Measurements from ENCODE around the gene KLHDC4.
"Not testable (repeated sequence)": the region's sequence is repeated elsewhere in the genome, so short reads cannot be mapped to it uniquely, and the experiment has no call there.

KLHDC4 gene

DNA sequence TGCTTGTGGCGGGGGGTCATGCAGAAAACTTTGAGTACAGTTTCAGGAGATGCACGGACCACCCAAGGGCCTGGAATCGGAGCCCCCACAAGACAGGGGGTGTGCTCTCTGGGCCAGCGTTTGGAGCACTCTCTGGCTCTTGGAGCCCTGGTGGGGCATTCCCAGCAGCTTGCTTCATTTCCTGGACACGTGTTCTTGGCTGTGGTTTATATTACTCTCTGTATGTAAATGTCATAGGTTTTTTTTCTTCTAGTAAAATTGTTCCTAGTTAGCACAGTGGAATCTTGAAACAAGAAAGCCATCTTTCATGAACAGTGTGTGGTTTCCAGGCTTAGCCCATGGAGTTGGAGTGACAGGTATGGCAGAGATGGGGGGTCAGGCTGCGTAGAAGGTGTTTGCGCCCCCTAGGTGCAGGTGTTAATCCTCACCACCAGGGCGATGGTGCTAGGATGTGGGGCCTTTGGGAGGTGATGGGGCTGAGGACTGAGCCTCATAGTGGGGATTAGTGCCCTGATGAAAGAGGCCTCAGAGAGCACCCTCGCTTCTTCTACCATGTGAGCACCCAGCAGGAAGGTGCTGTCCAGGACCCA is 83.7 kb downstream of the KLHDC4 start:
- Histone ChIP-seq H3K27me3 (ENCODE audit: insufficient read depth, low read length) (peaks cover 9% of the 10 kb centered on the region), H2AFZ (ENCODE audit: low read length, unreplicated experiment) (no peak overlapping the region), H3K27ac (ENCODE audit: low read depth, low read length) (no peak overlapping the region), H3K79me2 (ENCODE audit: control insufficient read depth, insufficient read depth, low read length, unreplicated experiment) (no peaks in the 10 kb centered on the region), H3K4me1 (ENCODE audit: control insufficient read depth, insufficient read depth, low read length, unreplicated experiment) (peaks cover 8% of the 10 kb centered on the region), H3K36me3 (ENCODE audit: insufficient read depth, low read length) (no peaks in the 10 kb centered on the region), H3K4me3 (ENCODE audit: low read depth, low read length) (no peak overlapping the region)

DNA sequence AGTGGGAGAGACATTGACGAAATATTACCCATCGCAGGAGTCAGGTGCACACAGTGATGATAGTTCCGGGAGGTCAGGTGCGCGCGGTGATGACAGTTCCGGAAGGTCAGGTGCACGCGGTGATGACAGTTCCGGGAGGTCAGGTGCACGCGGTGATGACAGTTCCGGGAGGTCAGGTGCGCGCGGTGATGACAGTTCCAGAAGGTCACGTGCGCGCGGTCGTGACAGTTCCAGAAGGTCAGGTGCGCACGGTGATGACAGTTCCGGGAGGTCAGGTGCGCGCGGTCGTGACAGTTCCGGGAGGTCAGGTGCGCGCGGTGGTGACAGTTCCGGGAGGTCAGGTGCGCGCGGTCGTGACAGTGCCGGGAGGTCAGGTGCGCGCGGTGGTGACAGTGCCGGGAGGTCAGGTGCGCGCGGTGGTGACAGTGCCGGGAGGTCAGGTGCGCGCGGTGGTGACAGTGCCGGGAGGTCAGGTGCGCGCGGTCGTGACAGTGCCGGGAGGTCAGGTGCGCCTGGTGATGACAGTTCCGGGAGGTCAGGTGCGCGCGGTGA is 84.7 kb downstream of the KLHDC4 start:
- H3K4me1 ChIP-seq (ENCODE audit: control insufficient read depth, insufficient read depth, low read length, unreplicated experiment); H3K27me3 ChIP-seq (ENCODE audit: insufficient read depth, low read length); H3K4me3 ChIP-seq (ENCODE audit: low read depth, low read length); H3K79me2 ChIP-seq (ENCODE audit: control insufficient read depth, insufficient read depth, low read length, unreplicated experiment); H3K36me3 ChIP-seq (ENCODE audit: insufficient read depth, low read length); H3K27ac ChIP-seq (ENCODE audit: low read depth, low read length); H2AFZ ChIP-seq (ENCODE audit: low read length, unreplicated experiment): not testable (repeated sequence)

GRCh38 chr16:87680272-87680644 is 85.5 kb downstream of the KLHDC4 start:
- Histone ChIP-seq H3K27ac (ENCODE audit: low read depth, low read length) (no peak overlapping the region), H3K27me3 (ENCODE audit: insufficient read depth, low read length) (no peaks in the 10 kb centered on the region), H3K79me2 (ENCODE audit: control insufficient read depth, insufficient read depth, low read length, unreplicated experiment) (no peaks in the 10 kb centered on the region), H2AFZ (ENCODE audit: low read length, unreplicated experiment) (no peak overlapping the region), H3K4me3 (ENCODE audit: low read depth, low read length) (no peak overlapping the region), H3K36me3 (ENCODE audit: insufficient read depth, low read length) (no peaks in the 10 kb centered on the region), H3K4me1 (ENCODE audit: control insufficient read depth, insufficient read depth, low read length, unreplicated experiment) (peaks cover 8% of the 10 kb centered on the region)

DNA sequence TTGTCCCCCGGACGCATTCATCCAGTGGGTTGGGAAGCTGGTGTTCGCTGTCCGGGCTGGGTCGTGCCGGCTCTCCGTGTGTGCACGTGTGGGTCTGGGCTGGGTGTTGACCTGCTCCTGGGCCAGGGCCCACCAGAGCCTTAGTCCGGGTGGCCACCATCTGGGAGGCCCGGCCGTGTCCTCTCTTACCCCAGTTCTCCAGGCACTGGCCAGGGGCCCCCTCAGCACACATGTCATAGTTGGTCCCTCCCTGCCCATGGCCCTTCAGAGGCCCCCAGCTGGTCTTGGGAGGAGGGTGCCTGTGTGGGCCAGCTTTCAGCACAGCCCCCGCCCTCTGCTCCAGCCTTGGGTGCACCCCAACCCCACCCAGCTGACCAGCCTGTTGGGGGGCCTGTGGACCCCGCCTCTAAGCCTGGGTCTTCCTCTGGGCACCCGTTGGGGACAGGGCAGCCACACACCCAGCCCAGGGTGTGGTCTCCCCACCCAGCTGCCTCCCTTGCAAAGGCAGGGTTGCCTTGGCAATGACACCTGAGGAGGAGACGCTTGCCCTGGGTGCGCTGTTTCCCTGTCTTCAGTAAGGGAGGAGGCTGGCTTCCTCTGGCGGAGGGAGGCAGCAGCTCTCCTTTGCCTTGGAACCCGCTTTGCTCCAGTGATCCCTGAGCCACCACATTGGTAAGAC is 86.1 kb downstream of the KLHDC4 start:
- peaks cover 8% of the 10 kb centered on the region for H3K4me1 ChIP-seq (ENCODE audit: control insufficient read depth, insufficient read depth, low read length, unreplicated experiment)
- H3K27ac ChIP-seq (ENCODE audit: low read depth, low read length): no peak overlapping the region
- no peak overlapping the region for H2AFZ ChIP-seq (ENCODE audit: low read length, unreplicated experiment)
- H3K36me3 ChIP-seq (ENCODE audit: insufficient read depth, low read length): no peaks in the 10 kb centered on the region
- no peaks in the 10 kb centered on the region for H3K27me3 ChIP-seq (ENCODE audit: insufficient read depth, low read length)
- H3K79me2 ChIP-seq (ENCODE audit: control insufficient read depth, insufficient read depth, low read length, unreplicated experiment): no peaks in the 10 kb centered on the region
- H3K4me3 ChIP-seq (ENCODE audit: low read depth, low read length): no peak overlapping the region

DNA sequence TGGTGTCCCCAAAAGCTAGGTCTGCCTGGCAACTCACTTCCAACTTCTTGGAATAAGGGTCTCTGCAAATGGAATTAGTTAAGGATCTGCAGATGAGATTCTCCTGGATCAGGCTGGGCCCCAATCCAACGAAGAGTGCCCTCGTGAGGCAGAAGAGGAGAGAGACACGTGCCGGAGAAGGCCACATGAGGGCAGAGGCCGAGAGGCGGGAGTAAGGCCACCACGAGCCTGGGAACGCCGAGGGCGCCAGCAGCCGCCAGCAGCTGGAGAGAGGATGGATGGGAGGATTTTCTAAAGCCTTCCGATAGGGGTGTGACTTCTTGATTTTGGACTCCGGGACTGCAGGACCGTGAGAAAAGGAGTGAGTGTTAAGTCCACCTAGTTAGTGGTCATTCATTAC is 87.2 kb downstream of the KLHDC4 start:
- H3K27me3 ChIP-seq (ENCODE audit: insufficient read depth, low read length): no peaks in the 10 kb centered on the region
- H3K27ac ChIP-seq (ENCODE audit: low read depth, low read length): no peak overlapping the region
- no peak overlapping the region for H2AFZ ChIP-seq (ENCODE audit: low read length, unreplicated experiment)
- H3K4me3 ChIP-seq (ENCODE audit: low read depth, low read length): no peak overlapping the region
- H3K4me1 ChIP-seq (ENCODE audit: control insufficient read depth, insufficient read depth, low read length, unreplicated experiment): peaks cover 8% of the 10 kb centered on the region
- H3K36me3 ChIP-seq (ENCODE audit: insufficient read depth, low read length): no peaks in the 10 kb centered on the region
- no peaks in the 10 kb centered on the region for H3K79me2 ChIP-seq (ENCODE audit: control insufficient read depth, insufficient read depth, low read length, unreplicated experiment)

DNA sequence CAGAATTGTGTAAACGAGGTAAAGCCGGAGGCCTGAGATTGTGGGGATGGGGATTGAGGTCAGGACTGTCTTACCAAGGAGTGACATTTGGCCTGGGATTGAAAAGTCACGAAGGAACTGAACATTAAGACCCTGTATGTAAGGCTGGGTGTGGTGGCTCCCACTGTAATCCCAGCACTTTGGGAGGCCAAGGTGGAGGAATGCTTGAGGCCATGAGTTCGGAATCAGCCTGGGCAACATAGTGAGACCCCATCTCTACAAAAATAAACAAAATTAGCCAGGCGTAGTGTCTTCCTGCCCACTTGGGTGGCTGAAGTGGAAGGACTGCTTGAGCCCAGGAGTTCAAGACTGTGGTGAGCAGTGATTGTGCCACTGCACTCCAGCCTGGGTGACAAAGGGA is 88.0 kb downstream of the KLHDC4 start:
- Histone ChIP-seq H2AFZ (ENCODE audit: low read length, unreplicated experiment) (no peak overlapping the region), H3K27ac (ENCODE audit: low read depth, low read length) (no peak overlapping the region), H3K4me3 (ENCODE audit: low read depth, low read length) (no peak overlapping the region), H3K4me1 (ENCODE audit: control insufficient read depth, insufficient read depth, low read length, unreplicated experiment) (peaks cover 8% of the 10 kb centered on the region), H3K36me3 (ENCODE audit: insufficient read depth, low read length) (no peaks in the 10 kb centered on the region), H3K79me2 (ENCODE audit: control insufficient read depth, insufficient read depth, low read length, unreplicated experiment) (no peaks in the 10 kb centered on the region), H3K27me3 (ENCODE audit: insufficient read depth, low read length) (no peaks in the 10 kb centered on the region)

GRCh38 chr16:87675111-87675719 is 90.6 kb downstream of the KLHDC4 start:
- Histone ChIP-seq H3K4me3 (ENCODE audit: low read depth, low read length) (no peak overlapping the region), H2AFZ (ENCODE audit: low read length, unreplicated experiment) (no peak overlapping the region), H3K36me3 (ENCODE audit: insufficient read depth, low read length) (no peaks in the 10 kb centered on the region), H3K4me1 (ENCODE audit: control insufficient read depth, insufficient read depth, low read length, unreplicated experiment) (no peaks in the 10 kb centered on the region), H3K27ac (ENCODE audit: low read depth, low read length) (no peak overlapping the region), H3K79me2 (ENCODE audit: control insufficient read depth, insufficient read depth, low read length, unreplicated experiment) (no peaks in the 10 kb centered on the region), H3K27me3 (ENCODE audit: insufficient read depth, low read length) (no peaks in the 10 kb centered on the region)

GRCh38 chr16:87674419-87674818 is 91.4 kb downstream of the KLHDC4 start:
- H3K27me3 ChIP-seq (ENCODE audit: insufficient read depth, low read length): 0 out of 2 replicates have a peak, but pooled peaks cover 3% of the 10 kb centered on the region
- no peak overlapping the region for H3K4me3 ChIP-seq (ENCODE audit: low read depth, low read length)
- H3K4me1 ChIP-seq (ENCODE audit: control insufficient read depth, insufficient read depth, low read length, unreplicated experiment): no peaks in the 10 kb centered on the region
- no peaks in the 10 kb centered on the region for H3K36me3 ChIP-seq (ENCODE audit: insufficient read depth, low read length)
- no peaks in the 10 kb centered on the region for H3K79me2 ChIP-seq (ENCODE audit: control insufficient read depth, insufficient read depth, low read length, unreplicated experiment)
- H2AFZ ChIP-seq (ENCODE audit: low read length, unreplicated experiment): no peak overlapping the region
- H3K27ac ChIP-seq (ENCODE audit: low read depth, low read length): no peak overlapping the region

DNA sequence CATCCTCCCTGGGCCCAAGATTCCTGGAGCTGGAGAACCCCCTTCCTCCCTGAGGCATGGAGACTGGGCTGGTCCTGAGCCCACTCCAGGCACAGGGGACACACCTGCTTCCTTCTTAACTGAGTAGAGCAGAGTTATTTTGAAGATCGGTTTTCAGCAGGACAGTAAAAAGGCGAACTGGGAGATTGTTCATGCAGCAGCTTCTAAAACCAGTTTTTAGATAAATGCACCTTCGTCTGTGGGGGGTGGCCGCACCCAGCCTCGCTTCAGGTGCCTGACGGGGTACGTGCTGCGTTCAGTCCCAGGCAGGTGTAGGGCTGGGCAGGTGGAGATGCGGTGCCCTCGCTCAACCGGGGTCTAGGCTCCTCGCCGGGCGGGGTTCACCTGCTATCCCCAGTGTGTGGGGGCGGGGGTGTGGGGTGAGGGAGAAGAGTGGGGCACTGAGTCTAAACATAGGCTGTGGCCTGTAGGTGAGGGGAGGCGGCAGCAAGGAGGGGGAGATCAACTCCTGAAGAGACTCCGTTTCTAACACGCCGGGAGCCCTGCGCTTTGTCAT is 94.0 kb downstream of the KLHDC4 start:
- no peak overlapping the region for H2AFZ ChIP-seq (ENCODE audit: low read length, unreplicated experiment)
- no peaks in the 10 kb centered on the region for H3K36me3 ChIP-seq (ENCODE audit: insufficient read depth, low read length)
- no peaks in the 10 kb centered on the region for H3K79me2 ChIP-seq (ENCODE audit: control insufficient read depth, insufficient read depth, low read length, unreplicated experiment)
- H3K4me3 ChIP-seq (ENCODE audit: low read depth, low read length): no peak overlapping the region
- peaks cover 13% of the 10 kb centered on the region for H3K27me3 ChIP-seq (ENCODE audit: insufficient read depth, low read length)
- no peaks in the 10 kb centered on the region for H3K4me1 ChIP-seq (ENCODE audit: control insufficient read depth, insufficient read depth, low read length, unreplicated experiment)
- no peak overlapping the region for H3K27ac ChIP-seq (ENCODE audit: low read depth, low read length)

DNA sequence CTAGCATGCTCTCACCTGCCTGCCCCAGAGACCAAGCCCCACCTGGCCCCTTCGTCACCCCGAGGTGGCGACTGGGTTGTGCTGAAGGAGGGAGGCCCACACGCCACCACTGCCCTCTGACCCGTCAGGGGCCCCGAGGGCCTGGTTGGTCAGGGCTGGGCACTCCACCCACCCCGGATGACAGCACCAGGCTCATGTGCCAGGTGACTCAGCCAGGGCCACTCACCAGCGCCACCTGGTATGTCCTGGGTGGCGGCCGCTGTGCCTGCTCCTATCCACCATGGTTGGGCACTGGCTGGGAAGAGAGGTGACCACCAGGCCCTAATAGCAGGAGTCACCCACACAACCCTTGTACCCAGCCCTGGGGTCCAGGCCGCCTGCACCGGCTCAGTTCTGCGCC is 94.6 kb downstream of the KLHDC4 start:
- Histone ChIP-seq H3K27me3 (ENCODE audit: insufficient read depth, low read length) (peaks cover 17% of the 10 kb centered on the region), H3K4me3 (ENCODE audit: low read depth, low read length) (no peak overlapping the region), H3K4me1 (ENCODE audit: control insufficient read depth, insufficient read depth, low read length, unreplicated experiment) (no peaks in the 10 kb centered on the region), H3K79me2 (ENCODE audit: control insufficient read depth, insufficient read depth, low read length, unreplicated experiment) (no peaks in the 10 kb centered on the region), H3K27ac (ENCODE audit: low read depth, low read length) (no peak overlapping the region), H2AFZ (ENCODE audit: low read length, unreplicated experiment) (no peak overlapping the region), H3K36me3 (ENCODE audit: insufficient read depth, low read length) (no peaks in the 10 kb centered on the region)

Data from ACC112 (cell line).